Transverse colon (tissue), 3 donors: ENCODE measurements around the gene KIZ.

Experiments
- CTCF ChIP-seq, 5 experiments: fragments of 200-600 bp in 3 of 5; fragments of 450-650 bp in 2 of 5; sonication (generic) in 3 of 5; IDR thresholded peaks; 1 replicate in 2 of 5; 2 replicates in 3 of 5; pipeline ENCODE4 v1.5.1; 2016 to 2017; ENCODE audit warnings: antibody characterized with exemption in 5 of 5, inconsistent platforms in 3 of 5, mild to moderate bottlenecking in 2 of 5, moderate library complexity in 1 of 5
- EP300 ChIP-seq: sonication (generic); formaldehyde crosslinking; IDR thresholded peaks from one replicate; pipeline ENCODE4 v1.6.1; 2017; ENCODE audit warnings: antibody characterized with exemption, low read depth

DNA sequence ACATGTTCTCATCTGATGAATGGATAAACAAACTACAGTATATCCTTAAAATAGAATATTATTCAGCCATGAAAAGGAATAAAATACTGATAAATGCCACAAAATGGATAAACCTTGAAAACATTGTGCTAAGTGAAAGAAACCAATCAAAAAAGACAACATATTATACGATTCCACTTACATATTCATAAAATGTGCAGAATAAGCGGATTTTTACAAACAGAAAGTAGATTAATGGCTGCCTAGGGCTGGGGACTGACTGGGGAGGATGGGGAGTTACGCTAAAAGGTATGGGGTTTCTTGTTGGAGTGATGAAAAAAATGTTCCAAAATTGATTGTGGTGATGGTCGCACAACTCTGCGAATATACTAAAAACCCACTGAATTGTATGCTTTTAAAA lies 29.4 kb downstream of the KIZ start:
- TF ChIP-seq EP300: no peak
- no peak for TF ChIP-seq CTCF (IDR thresholded peaks at IDR 0.05)
